Measurements from ENCODE around the gene HMX2.
"Not testable (repeated sequence)": the region's sequence is repeated elsewhere in the genome, so short reads cannot be mapped to it uniquely, and the experiment has no call there.

The HMX2 gene

DNA sequence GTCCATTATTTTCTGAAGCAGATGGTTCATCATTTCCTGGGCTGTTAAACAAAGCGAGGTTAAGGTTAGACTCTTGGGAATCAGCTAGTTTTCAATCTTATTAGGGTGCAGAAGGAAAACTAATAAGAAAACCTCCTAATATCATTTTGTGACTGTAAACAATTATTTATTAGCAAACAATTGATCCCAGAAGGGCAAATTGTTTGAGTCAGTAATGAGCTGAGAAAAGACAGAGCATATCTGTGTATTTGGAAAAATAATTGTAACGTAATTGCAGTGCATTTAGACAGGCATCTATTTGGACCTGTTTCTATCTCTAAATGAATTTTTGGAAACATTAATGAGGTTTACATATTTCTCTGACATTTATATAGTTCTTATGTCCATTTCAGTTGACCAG lies 16.4 kb downstream of the HMX2 start:
- TF ChIP-seq, protein P1, sequence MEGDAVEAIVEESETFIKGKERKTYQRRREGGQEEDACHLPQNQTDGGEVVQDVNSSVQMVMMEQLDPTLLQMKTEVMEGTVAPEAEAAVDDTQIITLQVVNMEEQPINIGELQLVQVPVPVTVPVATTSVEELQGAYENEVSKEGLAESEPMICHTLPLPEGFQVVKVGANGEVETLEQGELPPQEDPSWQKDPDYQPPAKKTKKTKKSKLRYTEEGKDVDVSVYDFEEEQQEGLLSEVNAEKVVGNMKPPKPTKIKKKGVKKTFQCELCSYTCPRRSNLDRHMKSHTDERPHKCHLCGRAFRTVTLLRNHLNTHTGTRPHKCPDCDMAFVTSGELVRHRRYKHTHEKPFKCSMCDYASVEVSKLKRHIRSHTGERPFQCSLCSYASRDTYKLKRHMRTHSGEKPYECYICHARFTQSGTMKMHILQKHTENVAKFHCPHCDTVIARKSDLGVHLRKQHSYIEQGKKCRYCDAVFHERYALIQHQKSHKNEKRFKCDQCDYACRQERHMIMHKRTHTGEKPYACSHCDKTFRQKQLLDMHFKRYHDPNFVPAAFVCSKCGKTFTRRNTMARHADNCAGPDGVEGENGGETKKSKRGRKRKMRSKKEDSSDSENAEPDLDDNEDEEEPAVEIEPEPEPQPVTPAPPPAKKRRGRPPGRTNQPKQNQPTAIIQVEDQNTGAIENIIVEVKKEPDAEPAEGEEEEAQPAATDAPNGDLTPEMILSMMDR (conservative IDR thresholded peaks at IDR 0.05; ENCODE audit: control insufficient read depth, insufficient read depth, low read depth, low read length): no peak
- no peak for DNase-seq (ENCODE audit: low read depth)
- H3K4me3 ChIP-seq (ENCODE audit: control insufficient read depth, low read depth, low read length): no peak overlapping the region

DNA sequence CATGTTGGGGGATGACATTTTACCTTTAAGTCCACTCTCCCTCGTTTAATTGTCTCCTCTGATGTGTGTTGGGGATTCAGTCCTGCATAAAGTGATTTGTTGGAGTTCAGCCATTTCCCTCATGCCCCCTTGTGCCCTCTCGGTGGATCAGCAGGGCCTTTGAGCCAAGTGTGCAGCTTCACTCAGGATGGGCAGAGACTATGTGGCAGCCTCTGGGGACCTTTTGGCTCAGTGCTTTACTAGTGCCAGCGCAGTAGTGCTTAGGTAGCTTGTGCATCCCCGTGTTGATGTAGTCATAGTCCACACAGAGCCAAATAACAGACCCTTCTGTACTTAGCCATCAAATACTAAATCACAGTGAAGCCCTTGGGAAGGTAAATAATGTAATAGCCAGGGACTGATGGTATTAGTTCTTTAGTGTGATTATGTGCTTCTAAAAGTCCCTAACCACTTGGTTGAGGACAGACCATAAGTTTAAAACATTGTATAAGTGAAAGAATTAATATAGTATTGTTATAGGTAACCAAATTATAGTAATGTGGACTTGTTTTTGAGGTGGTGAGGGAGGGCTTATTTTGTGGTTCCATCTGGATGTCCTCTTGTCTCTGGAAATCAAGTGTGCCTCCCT lies 17.6 kb downstream of the HMX2 start:
- no peak overlapping the region for H3K4me3 ChIP-seq (ENCODE audit: control insufficient read depth, low read depth, low read length)
- DNase-seq (ENCODE audit: low read depth): no peak
- TF ChIP-seq, protein P1 (conservative IDR thresholded peaks at IDR 0.05; ENCODE audit: control insufficient read depth, insufficient read depth, low read depth, low read length): no peak

DNA sequence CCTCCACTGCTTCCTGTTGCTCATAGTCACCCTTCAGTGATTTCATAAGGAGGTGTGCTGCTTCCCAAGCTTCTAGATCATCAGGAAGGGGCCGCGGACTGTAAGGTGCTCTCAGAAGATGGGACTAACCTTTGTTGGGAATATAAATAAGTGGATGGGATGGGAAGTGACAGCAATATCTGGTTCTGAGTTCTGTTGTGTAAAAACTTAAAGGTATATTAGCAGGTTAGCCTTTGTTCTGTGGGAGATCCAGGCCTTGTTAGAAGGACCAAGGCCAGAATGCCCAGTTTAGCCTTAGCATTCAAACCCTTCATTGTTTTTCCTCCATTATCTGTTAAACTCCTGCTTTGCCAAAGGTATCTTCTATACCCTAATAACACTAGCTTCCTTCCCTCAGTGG lies 18.7 kb downstream of the HMX2 start:
- TF ChIP-seq, protein P1 (conservative IDR thresholded peaks at IDR 0.05; ENCODE audit: control insufficient read depth, insufficient read depth, low read depth, low read length): no peak
- H3K4me3 ChIP-seq (ENCODE audit: control insufficient read depth, low read depth, low read length): no peak overlapping the region
- DNase-seq (ENCODE audit: low read depth): no peak

DNA sequence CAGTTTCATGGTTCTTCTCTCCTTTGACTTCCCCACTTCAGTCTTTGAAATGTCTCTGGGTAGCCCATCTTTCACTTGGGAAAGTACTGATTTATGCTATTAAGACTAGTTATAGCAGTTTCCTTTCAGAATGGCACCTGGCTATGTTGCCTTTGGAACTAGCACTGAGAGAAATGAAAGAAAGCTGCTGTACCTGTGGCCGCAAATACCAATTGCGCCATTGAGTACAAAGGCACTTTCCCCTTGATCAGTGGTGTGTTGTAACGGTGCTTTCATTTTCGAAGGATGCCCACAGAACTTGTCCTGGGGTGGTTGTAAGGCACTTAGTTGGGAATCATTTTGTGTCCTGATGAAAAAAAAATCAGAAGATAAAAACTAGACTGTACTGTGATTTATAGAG lies 23.0 kb downstream of the HMX2 start:
- no peak for DNase-seq (ENCODE audit: low read depth)
- TF ChIP-seq, protein P1 (conservative IDR thresholded peaks at IDR 0.05; ENCODE audit: control insufficient read depth, insufficient read depth, low read depth, low read length): no peak
- no peak overlapping the region for H3K4me3 ChIP-seq (ENCODE audit: control insufficient read depth, low read depth, low read length)

DNA sequence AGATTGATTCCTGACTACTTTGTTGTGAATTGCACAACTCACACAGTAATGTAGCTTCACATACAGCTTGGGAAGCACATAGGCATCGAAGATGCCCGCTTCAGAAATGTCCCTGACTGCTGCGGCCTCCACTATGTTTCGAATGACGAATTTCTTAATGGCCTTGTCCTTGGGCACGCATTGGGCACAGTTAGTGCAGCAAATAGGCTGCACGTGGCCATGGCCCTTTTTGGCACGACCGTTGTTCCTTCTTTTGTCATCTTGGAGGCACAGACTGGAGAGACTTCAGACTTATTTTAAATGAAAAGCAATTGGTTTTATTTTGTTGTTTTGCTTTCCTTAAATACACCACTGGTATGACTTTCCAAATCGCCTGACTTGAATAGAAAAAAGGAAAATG lies 23.7 kb downstream of the HMX2 start:
- DNase-seq (ENCODE audit: low read depth); H3K4me3 ChIP-seq (ENCODE audit: control insufficient read depth, low read depth, low read length): not testable (repeated sequence)

DNA sequence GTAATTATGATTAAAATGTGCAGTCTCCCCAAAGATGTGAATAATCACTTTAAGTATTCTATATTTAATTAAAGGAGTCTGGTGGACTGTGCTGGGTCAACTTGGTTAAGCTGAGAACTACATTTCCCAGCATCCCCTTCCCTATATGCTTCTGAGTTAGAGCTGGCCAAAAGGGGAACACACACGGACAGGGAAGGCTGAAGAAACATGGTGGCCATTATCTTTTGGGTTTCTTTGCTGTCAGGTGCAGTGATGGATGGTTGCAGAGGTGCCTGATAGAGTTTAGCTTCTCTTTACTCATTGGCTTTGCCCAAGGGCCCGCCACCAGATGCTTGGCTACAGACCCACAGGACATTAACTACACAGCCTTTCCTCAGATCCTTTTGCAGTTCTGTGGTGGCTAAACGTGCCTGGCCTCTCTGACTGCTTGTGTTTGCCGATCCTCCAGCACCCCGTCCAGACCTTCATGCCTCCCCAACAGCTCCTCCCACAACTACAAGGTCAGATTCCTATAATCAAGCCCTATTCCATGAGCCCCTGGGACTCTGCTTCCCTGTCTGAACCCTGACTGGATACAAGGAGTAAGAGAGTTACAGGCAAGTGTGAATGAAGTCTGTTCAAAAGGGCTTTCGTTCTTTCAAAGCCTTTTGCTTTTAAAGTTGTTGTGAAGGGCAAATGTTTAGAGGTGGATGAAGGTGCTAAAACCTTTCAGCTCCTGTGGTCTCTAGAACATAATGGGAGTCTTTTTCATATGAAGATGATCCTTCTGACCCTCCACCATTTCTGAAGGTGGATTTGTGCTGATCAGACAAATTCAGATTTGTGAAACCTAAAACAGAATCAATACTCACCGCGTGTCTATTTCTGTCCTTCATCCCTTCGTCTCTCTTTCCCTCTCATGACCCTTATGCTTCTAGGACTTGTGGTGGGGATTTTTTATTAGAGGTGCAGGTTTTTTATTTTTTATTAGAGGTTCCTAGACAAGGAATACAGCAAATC lies 27.8 kb downstream of the HMX2 start:
- no peak for DNase-seq (ENCODE audit: low read depth)
- no peak overlapping the region for H3K4me3 ChIP-seq (ENCODE audit: control insufficient read depth, low read depth, low read length)
- TF ChIP-seq, protein P1 (conservative IDR thresholded peaks at IDR 0.05; ENCODE audit: control insufficient read depth, insufficient read depth, low read depth, low read length): no peak

DNA sequence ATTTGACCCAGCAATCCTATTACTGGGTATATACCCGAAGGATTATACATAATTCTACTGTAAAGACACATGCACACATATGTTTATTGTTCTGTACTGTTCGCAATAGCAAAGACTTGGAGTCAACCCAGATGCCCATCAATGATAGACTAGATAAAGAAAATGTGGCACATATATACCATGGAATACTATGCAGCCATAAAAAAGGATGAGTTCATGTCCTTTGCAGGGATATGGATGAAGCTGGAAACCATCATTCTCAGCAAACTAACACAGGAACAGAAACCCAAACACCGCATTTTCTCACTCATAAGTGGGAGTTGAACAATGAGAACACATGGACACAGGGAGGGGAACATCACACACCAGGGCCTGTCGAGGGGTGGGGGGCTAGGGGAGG lies 30.5 kb downstream of the HMX2 start:
- not testable (repeated sequence) for DNase-seq (ENCODE audit: low read depth); H3K4me3 ChIP-seq (ENCODE audit: control insufficient read depth, low read depth, low read length)
